Adrenal gland (tissue), 12 donors: Measurements from ENCODE around the gene DNASE1L2. TPM values are rescaled to one million over a fixed set of nuclear protein-coding genes. Genes with fewer than 3 reads are reported as not detected.

Source experiments
- DNase-seq, 7 donors: peaks; one replicate each; pipeline ENCODE4 v3.0.0-alpha.2; 2019 to 2020
- H3K27ac ChIP-seq, 5 donors: fragments of 200-600 bp; sonication (generic) in 4 of 5; 1 replicate in 3 of 5; 2 replicates in 2 of 5; pipeline versions ENCODE4 v1.5.1 to v1.8.0; 2016 to 2020; ENCODE audit warnings: mild to moderate bottlenecking in 1 of 5
- H3K27me3 ChIP-seq: fragments of 200-600 bp; 2 replicates; pipeline ENCODE4 v1.8.0; 2021
- H3K36me3 ChIP-seq, 2 donors: fragments of 200-600 bp; replicated peaks in 1 of 2; 1 replicate in 1 of 2; 2 replicates in 1 of 2; pipeline versions ENCODE4 v1.5.1 to v1.8.0; 2018 to 2022
- H3K4me1 ChIP-seq, 2 donors: fragments of 200-600 bp; replicated peaks in 1 of 2; 1 replicate in 1 of 2; 2 replicates in 1 of 2; pipeline versions ENCODE4 v1.5.1 to v1.8.0; 2018 to 2021
- H3K4me3 ChIP-seq, 4 donors: fragments of 200-600 bp; sonication (generic) in 3 of 4; one replicate each; pipeline ENCODE4 v1.5.1; 2016 to 2018
- H3K9me3 ChIP-seq, 3 donors: fragments of 200-600 bp; sonication (generic) in 1 of 3; replicated peaks in 1 of 3; 1 replicate in 2 of 3; 2 replicates in 1 of 3; pipeline versions ENCODE4 v1.5.1 to v1.8.0; 2016 to 2021
- POLR2A ChIP-seq, 2 donors: fragments of 450-650 bp; IDR thresholded peaks; one replicate each; pipeline ENCODE4 v1.6.1; 2017; ENCODE audit warnings: antibody characterized with exemption in 2 of 2, mild to moderate bottlenecking in 2 of 2, moderate library complexity in 1 of 2
- WGBS, 4 donors: extraction: QIAGEN DNeasy Blood & Tissue Kit in 2 of 4; methylation state at CpG; one replicate each; pipeline versions ENCODE4 v1.1.5 to v1.1.7; 2013 to 2017; 5-methylcytosine and 5-hydroxymethylcytosine counted together
- intact Hi-C, 2 donors: fragments of 100-400 bp; cut with DNase I; formaldehyde crosslinking; loops; one replicate each; pipeline versions ENCODE4 v1.14.1 to v1.15.0; 2022 to 2023
- polyA plus RNA-seq, 3 donors: library from polyadenylated mRNA; stranded (reverse); fragments of 200-250 nt in 2 of 3; fragments of 350-450 nt in 1 of 3; fragmentation: Illumina TruSeq in 1 of 3; extraction: RNeasy Lipid Tissue Mini Kit (QIAGEN cat#74804) in 1 of 3; gene quantifications; one replicate each; pipeline ENCODE4 v1.2.3, GENCODE V29; 2013 to 2014
- total RNA-seq, 9 donors: library from RNA; depleted of rRNA in 4 of 9; stranded (reverse); fragments of >200 nt in 4 of 9; fragments of 120-200 nt in 1 of 9; fragmentation: NEBNext Ultra II Directional in 1 of 9; extraction: Animal tissue kit (Norgen Biotek cat#: 25700) in 1 of 9; gene quantifications; one replicate each; pipeline versions ENCODE4 v1.1.0 to v1.2.4, GENCODE V29; 2013 to 2023
- TF ChIP-seq, protein P1 (sequence below), 6 experiments: fragments of 450-650 bp in 4 of 6; fragments of 200-600 bp in 2 of 6; sonication (generic) in 1 of 6; IDR thresholded peaks; 1 replicate in 5 of 6; 2 replicates in 1 of 6; pipeline versions ENCODE4 v1.5.1 to v1.8.0; 2016 to 2021; ENCODE audit warnings: antibody characterized with exemption in 6 of 6, mild to moderate bottlenecking in 2 of 6, moderate library complexity in 1 of 6
- donor health status: healthy with polysubstance abuse.
- donor health status: Bipolar disorder and iron deficiency.
- donor health status: DM: yes; HTN: yes; CAD: no.
- donor health status: DM: no; HTN: no; CAD: no.
- donor health status: DM: no; HTN: no; CAD: no.
- donor health status: DM: yes; HTN: yes; CAD: no.

The DNASE1L2 gene
- total and polyA plus RNA-seq, 12 donors = 0.25 to 6.0 (median 0.89) TPM; not detected in 2

- H3K4me3 ChIP-seq = no peak overlapping the region
- peaks cover 0 to 47% of the 10 kb centered on the region in 2 donors for H3K36me3 ChIP-seq
- H3K4me1 ChIP-seq = peaks cover 4% of the 10 kb centered on the region in 2 donors
- no peak for DNase-seq
- no peaks in the 10 kb centered on the region for H3K27me3 ChIP-seq
- TF ChIP-seq, protein P1, sequence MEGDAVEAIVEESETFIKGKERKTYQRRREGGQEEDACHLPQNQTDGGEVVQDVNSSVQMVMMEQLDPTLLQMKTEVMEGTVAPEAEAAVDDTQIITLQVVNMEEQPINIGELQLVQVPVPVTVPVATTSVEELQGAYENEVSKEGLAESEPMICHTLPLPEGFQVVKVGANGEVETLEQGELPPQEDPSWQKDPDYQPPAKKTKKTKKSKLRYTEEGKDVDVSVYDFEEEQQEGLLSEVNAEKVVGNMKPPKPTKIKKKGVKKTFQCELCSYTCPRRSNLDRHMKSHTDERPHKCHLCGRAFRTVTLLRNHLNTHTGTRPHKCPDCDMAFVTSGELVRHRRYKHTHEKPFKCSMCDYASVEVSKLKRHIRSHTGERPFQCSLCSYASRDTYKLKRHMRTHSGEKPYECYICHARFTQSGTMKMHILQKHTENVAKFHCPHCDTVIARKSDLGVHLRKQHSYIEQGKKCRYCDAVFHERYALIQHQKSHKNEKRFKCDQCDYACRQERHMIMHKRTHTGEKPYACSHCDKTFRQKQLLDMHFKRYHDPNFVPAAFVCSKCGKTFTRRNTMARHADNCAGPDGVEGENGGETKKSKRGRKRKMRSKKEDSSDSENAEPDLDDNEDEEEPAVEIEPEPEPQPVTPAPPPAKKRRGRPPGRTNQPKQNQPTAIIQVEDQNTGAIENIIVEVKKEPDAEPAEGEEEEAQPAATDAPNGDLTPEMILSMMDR (IDR thresholded peaks at IDR 0.05) = no peak
- no peak for TF ChIP-seq POLR2A (IDR thresholded peaks at IDR 0.05)
- 92 to 94% (median 94%) methylated on average over 23 to 30 of the region's 30 CpGs for WGBS, 4 donors
- no peaks in the 10 kb centered on the region for H3K9me3 ChIP-seq
- intact Hi-C loops = no loop called here
- no peak overlapping the region for H3K27ac ChIP-seq
Measured at GRCh38 chr16:2244926-2245795, 8.9 kb downstream of the DNASE1L2 start.

GRCh38 chr16:2246301-2246885, 10.1 kb downstream of the DNASE1L2 start:
- WGBS, 4 donors = 88 to 94% (median 93%) methylated on average over 14 to 18 of the region's 18 CpGs
- no peak for DNase-seq
- intact Hi-C loops = no loop called here

DNA sequence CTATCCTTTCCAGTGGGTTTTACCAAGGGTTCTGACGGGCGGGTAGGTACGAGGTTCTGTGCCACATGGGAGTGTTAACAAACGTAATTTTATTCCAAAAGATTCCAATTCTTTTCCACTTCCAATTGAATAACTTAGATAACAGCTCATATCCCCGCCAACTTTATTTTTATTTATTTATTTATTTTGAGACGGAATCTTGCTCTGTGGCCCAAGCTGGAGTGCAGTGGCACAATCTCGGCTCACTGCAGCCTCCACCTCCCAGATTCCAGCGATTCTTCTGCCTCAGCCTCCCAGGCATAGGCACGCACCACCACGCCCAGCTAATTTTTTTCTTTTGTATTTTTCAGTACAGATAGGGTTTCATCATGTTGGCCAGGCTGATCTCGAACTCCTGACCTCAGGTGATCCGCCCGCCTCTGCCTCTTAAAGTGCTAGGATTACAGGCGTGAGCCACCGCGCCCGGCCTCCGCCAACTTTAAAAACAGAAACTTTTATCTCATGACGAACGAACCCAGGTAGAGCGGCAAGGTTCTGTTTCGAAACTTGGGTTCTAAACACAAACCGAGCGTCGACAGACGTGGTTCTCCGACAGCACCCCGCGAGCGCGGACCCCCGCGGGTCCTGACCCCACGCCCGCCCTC, 14.5 kb downstream of the DNASE1L2 start:
- Histone ChIP-seq H3K27ac (peak overlapping the region; percentile 57 to 98 (median 88)), H3K36me3 (peaks cover 0 to 41% of the 10 kb centered on the region in 2 donors), H3K9me3 (no peaks in the 10 kb centered on the region), H3K27me3 (no peaks in the 10 kb centered on the region), H3K4me3 (peak overlapping the region in 2 of 4 donors; percentile 14 to 91), H3K4me1 (peaks cover 19 to 23% of the 10 kb centered on the region in 2 donors)
- DNase-seq = peak in 5 of 7 donors; percentile 50 to 77 (median 70)
- intact Hi-C loops = loop anchor here in 1 of 2 donors (10.0 kb wide), 1 partner anchor 86 kb away; no protein-coding TSS in a partner anchor
- TF ChIP-seq POLR2A (IDR thresholded peaks at IDR 0.05) = no peak
- TF ChIP-seq, protein P1 (IDR thresholded peaks at IDR 0.05) = no peak
- WGBS, 4 donors = 5 to 8% (median 6%) methylated on average over 20 to 35 of the region's 35 CpGs

More at GRCh38 chr16:2246301-2246885, 10.1 kb downstream of the DNASE1L2 start:
- Histone ChIP-seq H3K27ac (no peak overlapping the region), H3K9me3 (no peaks in the 10 kb centered on the region), H3K27me3 (no peaks in the 10 kb centered on the region), H3K4me3 (no peak overlapping the region), H3K4me1 (peaks cover 11% of the 10 kb centered on the region in 2 donors), H3K36me3 (peaks cover 0 to 47% of the 10 kb centered on the region in 2 donors)
- TF ChIP-seq, protein P1 (IDR thresholded peaks at IDR 0.05) = no peak
- TF ChIP-seq POLR2A (IDR thresholded peaks at IDR 0.05) = no peak
